ENCODE data around the gene POC1A. TPM values are rescaled to one million over a fixed set of nuclear protein-coding genes. Genes with fewer than 3 reads are reported as not detected.

POC1A gene
- total RNA-seq, 1 donor from 2014 or later = 30.1 TPM

DNA sequence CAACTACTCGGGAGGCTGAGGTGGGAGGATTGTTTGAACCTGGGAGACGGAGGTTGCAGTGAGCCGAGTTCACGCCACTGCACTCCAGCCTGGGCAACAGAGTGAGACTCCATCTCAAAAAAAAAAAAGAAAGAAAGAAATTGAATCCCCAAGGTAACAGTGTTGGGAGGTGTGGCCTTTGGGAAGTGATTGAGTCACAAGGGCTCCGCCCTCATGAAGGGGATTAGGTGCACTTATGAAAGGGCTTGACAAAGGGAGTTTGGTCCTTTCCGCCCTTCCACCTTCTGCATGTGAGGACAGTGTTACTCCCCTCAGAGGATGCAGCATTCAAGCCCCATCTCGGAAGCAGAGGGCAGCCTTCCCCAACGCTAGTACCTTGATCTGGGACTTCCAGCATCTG lies 21.3 kb downstream of the POC1A start:
- H3K27me3 Mint-ChIP-seq (ENCODE audit: low read depth) = no peaks in the 10 kb centered on the region

DNA sequence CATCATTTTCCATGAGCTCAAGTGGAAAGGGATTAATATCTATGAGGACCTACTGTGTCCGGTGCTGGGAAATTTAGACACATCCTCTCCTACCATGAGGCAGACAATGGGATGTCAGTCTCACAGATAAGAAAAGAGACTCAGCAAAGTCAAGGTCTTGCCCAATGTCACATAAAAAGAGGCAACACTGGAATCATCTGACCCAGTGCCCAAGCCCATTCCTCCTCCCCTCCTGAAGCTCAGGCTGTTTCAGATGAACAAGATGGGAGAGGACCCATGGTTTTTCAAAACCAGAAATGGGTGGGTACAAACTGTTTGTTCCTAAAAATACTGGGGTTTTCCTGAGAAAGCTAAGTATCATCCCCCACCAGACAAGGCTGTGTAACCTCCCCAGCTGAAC lies 22.2 kb downstream of the POC1A start:
- Mint-ChIP-seq H3K4me1 (no peaks in the 10 kb centered on the region), H3K36me3 (ENCODE audit: low read depth) (peaks cover 5% of the 10 kb centered on the region), H3K4me3 (no peak overlapping the region), H3K27ac (ENCODE audit: unreplicated experiment) (no peak overlapping the region), H3K9me3 (no peaks in the 10 kb centered on the region), H3K27me3 (ENCODE audit: low read depth) (no peaks in the 10 kb centered on the region)
- no peak for DNase-seq (ENCODE audit: low read depth, low spot score)
- TF ChIP-seq CTCF (conservative IDR thresholded peaks at IDR 0.05) = no peak

More for the DNA sequence above, 21.3 kb downstream of the POC1A start:
- no peak for TF ChIP-seq CTCF (conservative IDR thresholded peaks at IDR 0.05)
- no peaks in the 10 kb centered on the region for H3K4me1 Mint-ChIP-seq
- H3K36me3 Mint-ChIP-seq (ENCODE audit: low read depth) = peaks cover 5% of the 10 kb centered on the region
- H3K4me3 Mint-ChIP-seq = no peak overlapping the region
- no peak for DNase-seq (ENCODE audit: low read depth, low spot score)
- H3K9me3 Mint-ChIP-seq = no peaks in the 10 kb centered on the region
- H3K27ac Mint-ChIP-seq (ENCODE audit: unreplicated experiment) = no peak overlapping the region

- H3K4me1 Mint-ChIP-seq = no peaks in the 10 kb centered on the region
- H3K9me3 Mint-ChIP-seq = no peaks in the 10 kb centered on the region
- no peaks in the 10 kb centered on the region for H3K27me3 Mint-ChIP-seq (ENCODE audit: low read depth)
- no peak for DNase-seq (ENCODE audit: low read depth, low spot score)
- H3K4me3 Mint-ChIP-seq = no peak overlapping the region
- H3K36me3 Mint-ChIP-seq (ENCODE audit: low read depth) = peaks cover 9% of the 10 kb centered on the region
- peak overlapping the region; percentile 12 for H3K27ac Mint-ChIP-seq (ENCODE audit: unreplicated experiment)
- no peak for TF ChIP-seq CTCF (conservative IDR thresholded peaks at IDR 0.05)
Measured at GRCh38 chr3:52130966-52131622, 23.1 kb downstream of the POC1A start.

- Mint-ChIP-seq H3K36me3 (ENCODE audit: low read depth) (peaks cover 7% of the 10 kb centered on the region), H3K4me1 (no peaks in the 10 kb centered on the region), H3K27me3 (ENCODE audit: low read depth) (no peaks in the 10 kb centered on the region), H3K4me3 (no peak overlapping the region), H3K27ac (ENCODE audit: unreplicated experiment) (no peak overlapping the region), H3K9me3 (no peaks in the 10 kb centered on the region)
- TF ChIP-seq CTCF (conservative IDR thresholded peaks at IDR 0.05) = no peak
- DNase-seq (ENCODE audit: low read depth, low spot score) = no peak
Measured at GRCh38 chr3:52128118-52128683, 26.0 kb downstream of the POC1A start.

DNA sequence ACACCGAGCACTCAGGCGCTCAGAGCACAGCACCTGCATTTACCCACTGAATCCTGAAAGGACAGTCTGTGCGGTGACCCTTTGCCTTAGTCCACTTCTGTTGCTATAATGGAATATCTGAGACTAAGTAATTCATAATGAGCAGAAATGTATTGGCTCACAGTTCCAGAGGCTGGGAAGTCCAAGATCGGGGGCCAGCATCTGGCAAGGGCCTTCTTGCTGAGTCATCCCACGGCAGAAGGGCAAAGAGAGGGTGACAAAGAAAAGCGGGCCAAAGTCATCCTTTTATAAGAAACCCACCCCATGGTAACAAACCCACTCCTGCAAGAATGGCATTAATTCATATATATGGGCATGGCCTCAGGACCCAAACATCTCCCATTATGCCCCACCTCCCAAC lies 27.7 kb downstream of the POC1A start:
- Mint-ChIP-seq H3K27ac (ENCODE audit: unreplicated experiment) (no peak overlapping the region), H3K36me3 (ENCODE audit: low read depth) (peaks cover 10% of the 10 kb centered on the region), H3K4me3 (no peak overlapping the region), H3K9me3 (no peaks in the 10 kb centered on the region), H3K27me3 (ENCODE audit: low read depth) (no peaks in the 10 kb centered on the region), H3K4me1 (no peaks in the 10 kb centered on the region)
- no peak for TF ChIP-seq CTCF (conservative IDR thresholded peaks at IDR 0.05)
- DNase-seq (ENCODE audit: low read depth, low spot score) = no peak
